ENCODE measurements around the gene KIF2A. TPM values are rescaled to one million over a fixed set of nuclear protein-coding genes. Genes with fewer than 3 reads are reported as not detected.
A peak's percentile ranks its signal among the peaks of the same experiment; 100 is the strongest.

Gene KIF2A
- total and polyA plus RNA-seq, 9 of the 15 experiments (the other 6 are each of a cell fraction or from before 2014, with no cell fraction given): 42.6 to 126 (median 77.6) TPM

- TF ChIP-seq CHD7 (IDR thresholded peaks at IDR 0.05; ENCODE audit: low read depth, low read length) (no peak), ZNF133 (CRISPR knock-in tag; IDR thresholded peaks at IDR 0.05) (no peak), ZNF24 (IDR thresholded peaks at IDR 0.05) (no peak), CREM (IDR thresholded peaks at IDR 0.05; ENCODE audit: low read depth) (peak; percentile 100), ZBTB43 (CRISPR knock-in tag; IDR thresholded peaks at IDR 0.05) (0 out of 2 replicates have a peak, but pooled peaks have one; percentile 71), SNRNP70 (optimal IDR thresholded peaks at IDR 0.05; ENCODE audit: low read depth, low read length) (no peak), ZNF280B (CRISPR knock-in tag; IDR thresholded peaks at IDR 0.05) (no peak), ATF3 (IDR thresholded peaks at IDR 0.05) (no peak; the same call in 1 of the 2 replicates), ATF3 (CRISPR knock-in tag; conservative IDR thresholded peaks at IDR 0.05) (0 out of 2 replicates have a peak, but pooled peaks have one; percentile 40), ERF (CRISPR knock-in tag; IDR thresholded peaks at IDR 0.05) (no peak), CCNT2 (IDR thresholded peaks at IDR 0.05; ENCODE audit: borderline replicate concordance, extremely low read depth, insufficient read length, low read depth, low read length) (no peak), TARDBP (IDR thresholded peaks at IDR 0.05) (0 out of 2 replicates have a peak, but pooled peaks have one; percentile 51)
Measured at GRCh38 chr5:62412549-62413329, 106.7 kb downstream of the KIF2A start, which contains the start of gene IPO11 (continued).
